NT2/D1 (cell line): ENCODE measurements around the gene HIGD1C.

Experiments used
- SUZ12 ChIP-seq: IDR thresholded peaks from 2 replicates; pipeline ENCODE4 v1.6.1; 2011; ENCODE audit not compliant: insufficient read length, insufficient read depth; ENCODE audit errors: extremely low read depth
- ZNF274 ChIP-seq: IDR thresholded peaks from 2 replicates; pipeline ENCODE4 v1.6.1; 2011; ENCODE audit warnings: mild to moderate bottlenecking, low read depth, low read length

DNA sequence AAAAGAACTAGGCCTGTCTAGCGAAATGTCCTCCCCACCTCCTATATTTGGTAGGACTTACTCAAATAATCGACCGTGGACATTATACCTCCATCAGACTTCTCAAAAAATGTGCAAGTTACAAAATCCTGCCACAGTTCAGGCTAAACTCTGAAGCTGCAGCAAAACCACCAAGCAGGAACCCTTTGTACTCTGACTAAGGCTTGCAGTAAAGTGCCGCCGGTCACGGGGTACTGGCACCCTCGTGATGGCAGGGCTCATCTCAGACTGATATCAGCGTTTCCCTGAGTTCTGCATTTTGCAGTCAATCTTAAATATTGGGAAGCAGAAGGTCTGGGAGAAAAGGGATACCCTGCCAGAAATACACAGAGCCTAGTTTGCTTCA lies 56.7 kb downstream of the HIGD1C start:
- no peak for TF ChIP-seq SUZ12
- TF ChIP-seq ZNF274: no peak
